Right lung (tissue), 10 donors: ENCODE data around the gene SNRNP35. TPM values are rescaled to one million over a fixed set of nuclear protein-coding genes. Genes with fewer than 3 reads are reported as not detected.
"Not testable (repeated sequence)": the region's sequence is repeated elsewhere in the genome, so short reads cannot be mapped to it uniquely, and the experiment has no call there.

Experiments used
- DNase-seq, 2 donors: peaks; one replicate each; pipeline ENCODE4 v3.0.0-alpha.2; 2013
- long read RNA-seq, 8 donors: transcript quantifications; one replicate each; lab custom pipeline, GENCODE V29; 2026
- polyA plus RNA-seq, 5 donors: library from polyadenylated mRNA; unstranded; fragments of 120-200 nt; gene quantifications; one replicate each; pipeline versions ENCODE4 v1.2.1 to v1.2.3, GENCODE V29; 2013; ENCODE audit warnings: inconsistent platforms in 1 of 5, low replicate concordance in 1 of 5; ENCODE audit not compliant: insufficient read length in 5 of 5, insufficient read depth in 1 of 5

SNRNP35 gene, protein sequence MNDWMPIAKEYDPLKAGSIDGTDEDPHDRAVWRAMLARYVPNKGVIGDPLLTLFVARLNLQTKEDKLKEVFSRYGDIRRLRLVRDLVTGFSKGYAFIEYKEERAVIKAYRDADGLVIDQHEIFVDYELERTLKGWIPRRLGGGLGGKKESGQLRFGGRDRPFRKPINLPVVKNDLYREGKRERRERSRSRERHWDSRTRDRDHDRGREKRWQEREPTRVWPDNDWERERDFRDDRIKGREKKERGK
- 10 to 100 TPM; 32.1 to 40.4 (median 37.4) TPM for polyA plus RNA-seq
- long read RNA-seq, donor 1, transcript SNRNP35-203 (2 exons, 1,975 nt): major isoform, 17 of 55 reads
- long read RNA-seq, donor 1, partial matches to known transcripts: 18 of 55 reads
- long read RNA-seq, donor 1, other reads (novel, unspliced or antisense): 18 of 55 reads
- long read RNA-seq, donor 2, transcript SNRNP35-203 (2 exons, 1,975 nt): major isoform, 13 of 20 reads
- long read RNA-seq, donor 2, partial matches to known transcripts: 0 of 20 reads
- long read RNA-seq, donor 2, other reads (novel, unspliced or antisense): 6 of 20 reads
- long read RNA-seq, donor 3, transcript SNRNP35-203 (2 exons, 1,975 nt): major isoform, 11 of 42 reads
- long read RNA-seq, donor 3, partial matches to known transcripts: 19 of 42 reads
- long read RNA-seq, donor 3, other reads (novel, unspliced or antisense): 12 of 42 reads
- long read RNA-seq, donor 4, transcript SNRNP35-203 (2 exons, 1,975 nt): major isoform, 11 of 37 reads
- long read RNA-seq, donor 4, partial matches to known transcripts: 17 of 37 reads
- long read RNA-seq, donor 4, other reads (novel, unspliced or antisense): 9 of 37 reads
- long read RNA-seq, donor 5, transcript SNRNP35-203 (2 exons, 1,975 nt): major isoform, 17 of 99 reads
- long read RNA-seq, donor 5, partial matches to known transcripts: 53 of 99 reads
- long read RNA-seq, donor 5, other reads (novel, unspliced or antisense): 24 of 99 reads
- long read RNA-seq, donor 6, transcript SNRNP35-203 (2 exons, 1,975 nt): major isoform, 16 of 93 reads
- long read RNA-seq, donor 6, partial matches to known transcripts: 68 of 93 reads
- long read RNA-seq, donor 6, other reads (novel, unspliced or antisense): 0 of 93 reads
- long read RNA-seq, donor 7, transcript SNRNP35-203 (2 exons, 1,975 nt): major isoform, 10 of 10 reads
- long read RNA-seq, donor 7, partial matches to known transcripts: 0 of 10 reads
- long read RNA-seq, donor 7, other reads (novel, unspliced or antisense): 0 of 10 reads
- long read RNA-seq, donor 8, partial matches to known transcripts: 0 of 4 reads
- long read RNA-seq, donor 8, other reads (novel, unspliced or antisense): 0 of 4 reads

DNA sequence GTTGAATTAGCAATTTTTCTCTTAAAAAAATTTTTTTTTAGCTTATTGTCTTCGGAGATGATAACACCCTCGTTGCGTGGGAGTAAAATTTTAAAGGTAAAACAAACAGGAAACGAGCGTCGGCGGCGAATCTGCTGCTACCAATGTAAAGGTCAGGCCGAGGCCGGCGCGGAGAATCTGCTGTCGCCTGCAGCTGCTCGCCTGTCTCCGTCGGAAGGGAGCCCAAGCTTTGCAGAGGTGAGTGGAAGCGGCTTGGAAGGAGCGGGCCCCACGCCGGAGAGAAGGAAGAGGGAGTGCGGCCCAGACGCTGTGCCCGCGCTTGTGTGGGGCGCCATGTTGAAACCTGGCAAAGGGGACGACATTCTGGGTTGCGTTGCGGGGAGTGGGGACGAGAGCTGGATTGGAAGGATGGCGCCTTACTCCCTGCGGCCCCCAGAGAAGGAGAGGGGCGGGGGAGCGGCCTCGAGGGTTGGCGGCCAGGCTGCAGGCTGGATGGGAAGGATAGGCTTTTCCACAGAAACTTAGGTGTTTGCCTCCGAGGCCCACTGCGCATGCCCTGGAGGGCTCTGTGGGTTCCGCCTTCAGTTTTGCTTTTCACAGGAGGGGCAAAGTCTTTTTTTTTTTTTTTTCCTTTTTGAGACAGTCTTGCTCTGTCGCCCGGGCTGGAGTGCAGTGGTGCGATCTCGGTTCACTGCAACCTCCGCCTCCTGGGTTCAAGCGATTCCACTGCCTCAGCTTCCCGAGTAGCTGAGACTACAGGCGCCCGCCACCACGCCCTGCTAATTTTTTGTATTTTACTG, at the start of gene SNRNP35:
SNRNP35 (plus strand) TSS at position 160 of the 800 bp plus-strand sequence. CDS start 7,402 bp downstream, outside the sequence.
- peak; percentile 88 to 90 for DNase-seq

- not testable (repeated sequence) for DNase-seq
Observed at GRCh38 chr12:123408619-123409018, 49.3 kb upstream of the SNRNP35 start.

GRCh38 chr12:123409284-123410040, 48.5 kb upstream of the SNRNP35 start:
- DNase-seq: not testable (repeated sequence)

GRCh38 chr12:123410041-123410412, 47.9 kb upstream of the SNRNP35 start:
- DNase-seq: no peak

DNA sequence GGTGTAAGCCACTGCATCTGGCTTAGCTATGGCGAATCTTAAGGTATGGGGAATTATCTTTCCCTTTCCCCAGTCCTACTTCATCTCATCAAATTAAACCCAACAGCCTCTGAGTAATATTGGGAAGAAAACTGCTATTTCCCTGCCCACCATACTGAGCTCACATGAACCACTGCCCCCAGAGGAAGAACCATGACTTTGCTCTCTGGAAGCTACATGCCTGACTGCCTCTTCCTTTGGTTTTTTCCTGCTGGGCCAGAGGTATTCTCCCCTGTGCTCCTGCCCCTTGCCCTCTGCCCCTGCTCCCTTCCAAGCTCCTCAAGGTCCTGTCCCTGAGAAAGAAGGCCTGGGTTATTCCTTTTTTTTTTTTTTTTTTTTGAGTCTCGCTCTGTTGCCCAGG, 36.6 kb upstream of the SNRNP35 start:
- no peak for DNase-seq

GRCh38 chr12:123427036-123427769, 30.7 kb upstream of the SNRNP35 start:
- no peak for DNase-seq

GRCh38 chr12:123428591-123428990, 29.3 kb upstream of the SNRNP35 start:
- DNase-seq: no peak

DNA sequence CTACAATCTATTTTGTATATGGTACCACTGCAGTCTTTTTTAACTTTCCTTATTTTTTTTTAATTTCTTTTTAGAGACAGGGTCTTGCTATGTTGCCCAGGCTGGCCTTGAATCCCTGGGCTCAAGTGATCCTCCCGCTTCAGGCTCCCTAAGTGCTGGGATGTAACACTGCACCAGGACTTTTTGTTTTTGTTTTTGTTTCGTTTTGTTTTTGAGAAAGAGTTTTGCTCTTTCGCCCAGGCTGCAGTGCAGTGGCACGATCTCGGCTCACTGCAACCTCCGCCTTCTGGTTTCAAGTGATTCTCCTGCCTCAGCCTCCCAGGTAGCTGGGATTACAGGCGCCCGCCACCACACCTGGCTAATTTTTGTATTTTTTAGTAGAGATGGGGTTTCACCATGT, 28.8 kb upstream of the SNRNP35 start:
- not testable (repeated sequence) for DNase-seq

- not testable (repeated sequence) for DNase-seq
Observed at GRCh38 chr12:123431951-123432817, 25.8 kb upstream of the SNRNP35 start.

DNA sequence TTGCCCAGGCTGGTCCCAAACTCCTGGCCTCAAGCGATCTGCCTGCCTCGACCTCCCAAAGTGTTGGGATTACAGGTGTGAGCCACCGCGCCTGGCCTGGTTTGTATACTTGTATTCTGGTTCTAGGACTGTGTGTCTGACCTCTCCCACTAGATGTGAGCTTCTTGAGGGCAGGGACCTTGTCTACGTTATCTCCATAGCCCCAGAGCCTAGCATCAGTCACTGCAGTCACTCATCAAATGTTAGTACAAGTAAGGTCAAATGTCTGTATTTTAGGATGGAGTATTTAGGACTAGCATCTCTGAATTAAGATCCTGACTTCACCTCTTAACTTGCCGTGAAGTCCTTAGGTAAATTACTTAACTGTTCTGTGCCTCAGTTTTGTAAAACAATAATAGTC, 24.3 kb upstream of the SNRNP35 start:
- DNase-seq: no peak

GRCh38 chr12:123435636-123436016, 22.3 kb upstream of the SNRNP35 start:
- DNase-seq: no peak

DNA sequence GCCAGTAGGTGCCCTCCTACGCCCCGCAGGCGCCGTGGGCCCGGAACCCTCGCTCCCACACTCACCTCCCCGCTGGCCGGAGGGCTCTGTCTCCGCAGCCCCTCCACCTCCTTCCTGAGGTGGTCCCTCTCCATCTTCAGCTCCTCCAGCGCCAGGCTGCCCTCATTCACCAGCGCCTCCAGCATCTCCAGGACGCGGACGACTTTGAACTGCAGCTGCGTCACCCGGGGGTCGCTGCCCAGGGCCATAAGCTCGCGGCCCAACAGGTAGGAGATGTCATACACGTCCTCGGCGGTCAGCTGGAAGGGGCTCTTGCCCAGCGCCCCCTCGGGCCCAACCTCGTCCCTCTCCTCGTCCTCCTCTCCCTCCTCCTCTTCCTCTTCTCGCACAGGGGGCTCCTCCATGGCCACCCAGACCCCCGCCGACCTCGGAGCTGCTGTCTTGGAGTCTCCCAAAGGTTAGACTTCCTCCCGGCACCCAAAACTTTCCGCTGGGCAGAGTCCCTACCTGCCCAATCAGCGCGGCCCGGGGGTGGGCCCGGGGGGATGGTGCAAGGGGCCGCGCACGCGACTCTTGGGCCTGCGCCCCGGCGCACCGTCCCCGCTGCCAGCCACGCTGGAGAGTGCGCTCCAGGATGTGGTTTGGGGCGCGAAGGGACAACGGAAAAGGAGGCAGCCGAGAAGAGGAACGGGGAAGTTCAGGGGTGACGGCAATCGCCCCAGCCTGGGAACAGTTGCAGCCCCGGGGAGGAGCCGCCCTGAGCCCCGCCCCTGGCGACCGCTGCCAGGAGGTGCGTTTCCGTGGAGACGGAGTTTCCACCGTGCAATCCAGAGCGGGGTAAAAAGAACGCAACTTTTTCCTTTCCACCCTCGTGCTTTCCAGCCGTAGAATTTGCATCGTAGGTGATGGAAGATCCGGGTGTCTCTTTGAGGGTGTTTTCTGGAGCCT, 21.6 kb upstream of the SNRNP35 start, which contains the start of gene RILPL2:
RILPL2 (minus strand) TSS at position 668 of the 948 bp plus-strand sequence; CDS start at position 404, 264 bp downstream.
- DNase-seq: peak; percentile 78 to 81

- no peak for DNase-seq
Observed at GRCh38 chr12:123441523-123442164, 16.3 kb upstream of the SNRNP35 start.

- DNase-seq: no peak
Observed at GRCh38 chr12:123442774-123443173, 15.2 kb upstream of the SNRNP35 start.

DNA sequence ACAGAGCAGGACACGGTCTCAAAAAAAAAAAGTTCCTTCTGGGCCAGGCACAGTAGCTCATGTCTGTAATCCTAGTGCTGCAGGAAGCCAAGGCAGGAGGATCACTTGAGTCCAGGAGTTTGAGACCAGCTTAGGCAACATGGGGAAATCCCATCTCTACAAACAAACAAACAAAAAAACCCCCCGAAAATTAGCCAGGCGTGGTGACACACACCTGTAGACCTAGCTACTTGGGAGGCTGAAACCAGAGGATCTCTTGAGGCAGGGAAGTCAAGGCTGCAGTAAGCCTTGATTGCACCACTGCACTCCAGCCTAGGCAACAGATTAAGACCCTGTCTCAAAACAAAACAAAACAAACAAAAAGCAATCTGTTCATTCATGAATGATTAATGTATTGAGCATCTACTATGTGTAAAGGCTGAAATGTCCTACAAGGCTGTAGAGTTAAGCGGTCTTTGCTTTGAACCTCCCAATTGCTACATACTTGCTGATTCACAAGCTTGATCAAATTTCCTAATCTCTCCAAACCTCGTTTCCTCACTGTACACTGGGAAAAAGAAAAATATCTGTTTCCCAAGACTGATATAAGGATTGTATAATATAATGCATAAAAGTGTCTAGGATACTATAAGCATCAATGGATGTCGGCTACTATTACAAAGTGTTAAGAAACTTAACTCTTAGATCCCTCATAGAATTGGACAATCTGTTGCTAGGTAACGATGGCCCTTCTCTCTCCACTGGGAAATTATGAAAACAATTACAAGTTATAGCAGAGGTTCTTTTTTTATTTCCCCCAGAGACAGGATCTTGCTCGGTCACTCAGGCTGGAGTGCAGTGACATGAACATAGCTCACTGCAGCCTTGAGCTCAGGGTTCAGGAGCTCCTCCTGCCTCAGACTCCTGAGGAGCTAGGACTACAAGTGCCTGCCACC, 13.6 kb upstream of the SNRNP35 start:
- no peak for DNase-seq
